ENCODE results near the gene GRB10. TPM values are rescaled to one million over a fixed set of nuclear protein-coding genes. Genes with fewer than 3 reads are reported as not detected.

Gene GRB10
- total and polyA plus RNA-seq, 2 experiments from 2014 or later: 35.0 to 154 TPM

GRCh38 chr7:50721160-50721559, 61.5 kb downstream of the GRB10 start:
- no peaks in the 10 kb centered on the region for H3F3A ChIP-seq (replicated peaks; ENCODE audit: low read depth)
- TF ChIP-seq CTCF (conservative IDR thresholded peaks at IDR 0.05; ENCODE audit: low read depth in 2 of 2) (no peak), CREB1 (CRISPR knock-in tag; IDR thresholded peaks at IDR 0.05; ENCODE audit: low read depth) (no peak)
- Mint-ChIP-seq H3K27me3 (ENCODE audit: insufficient read depth, low read depth, poor library complexity) (peaks cover 7% of the 10 kb centered on the region), H3K9me3 (no peaks in the 10 kb centered on the region), H3K36me3 (ENCODE audit: low read depth) (peaks cover 7% of the 10 kb centered on the region), H3K4me3 (no peak overlapping the region), H3K4me1 (peaks cover 42% of the 10 kb centered on the region), H3K27ac (no peak overlapping the region)
- DNase-seq (ENCODE audit: low spot score): no peak
- H4K20me1 ChIP-seq (replicated peaks; ENCODE audit: insufficient read depth): peaks cover 28% of the 10 kb centered on the region; the same call in 1 of the 2 replicates
- H2AFZ ChIP-seq: no peak overlapping the region
- no peaks in the 10 kb centered on the region for H3K9me2 ChIP-seq (ENCODE audit: insufficient read depth)
- peak; percentile 16; the same call in 1 of the 3 replicates for ATAC-seq
- no peak overlapping the region for H3K27ac ChIP-seq (ENCODE audit: low read depth)
- H3K27me3 ChIP-seq (ENCODE audit: insufficient read depth): no peaks in the 10 kb centered on the region
- H3K4me3 ChIP-seq: no peak overlapping the region
- H3K79me2 ChIP-seq (replicated peaks; ENCODE audit: insufficient read depth): peaks cover 99% of the 10 kb centered on the region
- peaks cover 6% of the 10 kb centered on the region for H3K4me1 ChIP-seq (ENCODE audit: insufficient read depth)
- H3K36me3 ChIP-seq (ENCODE audit: insufficient read depth): no peaks in the 10 kb centered on the region; the same call in 1 of the 2 replicates
- no peak overlapping the region for H3K4me2 ChIP-seq

GRCh38 chr7:50720295-50720694, 62.4 kb downstream of the GRB10 start:
- Mint-ChIP-seq H3K27ac (no peak overlapping the region), H3K27me3 (ENCODE audit: insufficient read depth, low read depth, poor library complexity) (peaks cover 8% of the 10 kb centered on the region), H3K4me1 (peaks cover 41% of the 10 kb centered on the region), H3K4me3 (no peak overlapping the region), H3K36me3 (ENCODE audit: low read depth) (peaks cover 10% of the 10 kb centered on the region), H3K9me3 (no peaks in the 10 kb centered on the region)
- ATAC-seq: no peak
- H3F3A ChIP-seq (replicated peaks; ENCODE audit: low read depth): no peaks in the 10 kb centered on the region
- DNase-seq (ENCODE audit: low spot score): no peak
- peaks cover 99% of the 10 kb centered on the region for H3K79me2 ChIP-seq (replicated peaks; ENCODE audit: insufficient read depth)
- peaks cover 24% of the 10 kb centered on the region for H4K20me1 ChIP-seq (replicated peaks; ENCODE audit: insufficient read depth)
- H2AFZ ChIP-seq: no peak overlapping the region
- H3K27ac ChIP-seq (ENCODE audit: low read depth): no peak overlapping the region
- H3K4me3 ChIP-seq: no peak overlapping the region
- H3K27me3 ChIP-seq (ENCODE audit: insufficient read depth): no peaks in the 10 kb centered on the region
- no peaks in the 10 kb centered on the region; the same call in 1 of the 2 replicates for H3K36me3 ChIP-seq (ENCODE audit: insufficient read depth)
- H3K4me1 ChIP-seq (ENCODE audit: insufficient read depth): peaks cover 10% of the 10 kb centered on the region
- H3K9me2 ChIP-seq (ENCODE audit: insufficient read depth): peaks cover 4% of the 10 kb centered on the region; the same call in 1 of the 2 replicates
- TF ChIP-seq CTCF (conservative IDR thresholded peaks at IDR 0.05; ENCODE audit: low read depth in 2 of 2): no peak
- TF ChIP-seq STAT1 (IDR thresholded peaks at IDR 0.05; ENCODE audit: unreplicated experiment): no peak
- no peak overlapping the region for H3K4me2 ChIP-seq

- no peak for DNase-seq (ENCODE audit: low spot score)
- no peaks in the 10 kb centered on the region for H3K27me3 ChIP-seq (ENCODE audit: insufficient read depth)
- peaks cover 10% of the 10 kb centered on the region for H3K4me1 ChIP-seq (ENCODE audit: insufficient read depth)
- H3K9me2 ChIP-seq (ENCODE audit: insufficient read depth): peaks cover 7% of the 10 kb centered on the region; the same call in 1 of the 2 replicates
- H3K27ac Mint-ChIP-seq: no peak overlapping the region; the same call in 1 of the 2 replicates
- no peak overlapping the region for H3K4me3 Mint-ChIP-seq
- H3K4me3 ChIP-seq: no peak overlapping the region
- no peak overlapping the region for H3K4me2 ChIP-seq
- ATAC-seq: no peak
- no peak overlapping the region for H2AFZ ChIP-seq
- H3K36me3 Mint-ChIP-seq (ENCODE audit: low read depth): peaks cover 10% of the 10 kb centered on the region
- H3K36me3 ChIP-seq (ENCODE audit: insufficient read depth): no peaks in the 10 kb centered on the region; the same call in 1 of the 2 replicates
- peaks cover 32% of the 10 kb centered on the region for H4K20me1 ChIP-seq (replicated peaks; ENCODE audit: insufficient read depth)
- H3K9me3 Mint-ChIP-seq: no peaks in the 10 kb centered on the region; the same call in 2 of the 3 replicates
- peaks cover 34% of the 10 kb centered on the region for H3K4me1 Mint-ChIP-seq
- H3K79me2 ChIP-seq (replicated peaks; ENCODE audit: insufficient read depth): peaks cover 99% of the 10 kb centered on the region
- H3K27me3 Mint-ChIP-seq (ENCODE audit: insufficient read depth, low read depth, poor library complexity): peaks cover 8% of the 10 kb centered on the region
- no peak overlapping the region for H3K27ac ChIP-seq (ENCODE audit: low read depth)
- no peaks in the 10 kb centered on the region for H3F3A ChIP-seq (replicated peaks; ENCODE audit: low read depth)
- TF ChIP-seq JUNB (IDR thresholded peaks at IDR 0.05; ENCODE audit: unreplicated experiment) (no peak), EZH2phosphoT487 (IDR thresholded peaks at IDR 0.05; ENCODE audit: unreplicated experiment) (no peak), ZNF114 (CRISPR knock-in tag; IDR thresholded peaks at IDR 0.05) (no peak), STAT1 (IDR thresholded peaks at IDR 0.05; ENCODE audit: unreplicated experiment) (no peak), POLR2AphosphoS5 (IDR thresholded peaks at IDR 0.05; ENCODE audit: low read depth) (no peak), CREB1 (CRISPR knock-in tag; IDR thresholded peaks at IDR 0.05; ENCODE audit: low read depth) (no peak), NANOG (IDR thresholded peaks at IDR 0.05; ENCODE audit: borderline replicate concordance) (no peak), EZH2 (IDR thresholded peaks at IDR 0.05; ENCODE audit: low read depth, unreplicated experiment) (no peak)
- TF ChIP-seq, protein P1, sequence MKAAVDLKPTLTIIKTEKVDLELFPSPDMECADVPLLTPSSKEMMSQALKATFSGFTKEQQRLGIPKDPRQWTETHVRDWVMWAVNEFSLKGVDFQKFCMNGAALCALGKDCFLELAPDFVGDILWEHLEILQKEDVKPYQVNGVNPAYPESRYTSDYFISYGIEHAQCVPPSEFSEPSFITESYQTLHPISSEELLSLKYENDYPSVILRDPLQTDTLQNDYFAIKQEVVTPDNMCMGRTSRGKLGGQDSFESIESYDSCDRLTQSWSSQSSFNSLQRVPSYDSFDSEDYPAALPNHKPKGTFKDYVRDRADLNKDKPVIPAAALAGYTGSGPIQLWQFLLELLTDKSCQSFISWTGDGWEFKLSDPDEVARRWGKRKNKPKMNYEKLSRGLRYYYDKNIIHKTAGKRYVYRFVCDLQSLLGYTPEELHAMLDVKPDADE (IDR thresholded peaks at IDR 0.05): no peak
- TF ChIP-seq, protein P2, sequence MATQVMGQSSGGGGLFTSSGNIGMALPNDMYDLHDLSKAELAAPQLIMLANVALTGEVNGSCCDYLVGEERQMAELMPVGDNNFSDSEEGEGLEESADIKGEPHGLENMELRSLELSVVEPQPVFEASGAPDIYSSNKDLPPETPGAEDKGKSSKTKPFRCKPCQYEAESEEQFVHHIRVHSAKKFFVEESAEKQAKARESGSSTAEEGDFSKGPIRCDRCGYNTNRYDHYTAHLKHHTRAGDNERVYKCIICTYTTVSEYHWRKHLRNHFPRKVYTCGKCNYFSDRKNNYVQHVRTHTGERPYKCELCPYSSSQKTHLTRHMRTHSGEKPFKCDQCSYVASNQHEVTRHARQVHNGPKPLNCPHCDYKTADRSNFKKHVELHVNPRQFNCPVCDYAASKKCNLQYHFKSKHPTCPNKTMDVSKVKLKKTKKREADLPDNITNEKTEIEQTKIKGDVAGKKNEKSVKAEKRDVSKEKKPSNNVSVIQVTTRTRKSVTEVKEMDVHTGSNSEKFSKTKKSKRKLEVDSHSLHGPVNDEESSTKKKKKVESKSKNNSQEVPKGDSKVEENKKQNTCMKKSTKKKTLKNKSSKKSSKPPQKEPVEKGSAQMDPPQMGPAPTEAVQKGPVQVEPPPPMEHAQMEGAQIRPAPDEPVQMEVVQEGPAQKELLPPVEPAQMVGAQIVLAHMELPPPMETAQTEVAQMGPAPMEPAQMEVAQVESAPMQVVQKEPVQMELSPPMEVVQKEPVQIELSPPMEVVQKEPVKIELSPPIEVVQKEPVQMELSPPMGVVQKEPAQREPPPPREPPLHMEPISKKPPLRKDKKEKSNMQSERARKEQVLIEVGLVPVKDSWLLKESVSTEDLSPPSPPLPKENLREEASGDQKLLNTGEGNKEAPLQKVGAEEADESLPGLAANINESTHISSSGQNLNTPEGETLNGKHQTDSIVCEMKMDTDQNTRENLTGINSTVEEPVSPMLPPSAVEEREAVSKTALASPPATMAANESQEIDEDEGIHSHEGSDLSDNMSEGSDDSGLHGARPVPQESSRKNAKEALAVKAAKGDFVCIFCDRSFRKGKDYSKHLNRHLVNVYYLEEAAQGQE (IDR thresholded peaks at IDR 0.05; ENCODE audit: unreplicated experiment): no peak
Measured at GRCh38 chr7:50718876-50719275, 63.8 kb downstream of the GRB10 start.

All from GM23338 (cell line).